ENCODE data around the gene CAMK1. TPM values are rescaled to one million over a fixed set of nuclear protein-coding genes. Genes with fewer than 3 reads are reported as not detected.

Gene CAMK1
- total and polyA plus RNA-seq, 9 of the 15 experiments (the other 6 are each of a cell fraction or from before 2014, with no cell fraction given): 0.23 to 10.7 (median 6.0) TPM

DNA sequence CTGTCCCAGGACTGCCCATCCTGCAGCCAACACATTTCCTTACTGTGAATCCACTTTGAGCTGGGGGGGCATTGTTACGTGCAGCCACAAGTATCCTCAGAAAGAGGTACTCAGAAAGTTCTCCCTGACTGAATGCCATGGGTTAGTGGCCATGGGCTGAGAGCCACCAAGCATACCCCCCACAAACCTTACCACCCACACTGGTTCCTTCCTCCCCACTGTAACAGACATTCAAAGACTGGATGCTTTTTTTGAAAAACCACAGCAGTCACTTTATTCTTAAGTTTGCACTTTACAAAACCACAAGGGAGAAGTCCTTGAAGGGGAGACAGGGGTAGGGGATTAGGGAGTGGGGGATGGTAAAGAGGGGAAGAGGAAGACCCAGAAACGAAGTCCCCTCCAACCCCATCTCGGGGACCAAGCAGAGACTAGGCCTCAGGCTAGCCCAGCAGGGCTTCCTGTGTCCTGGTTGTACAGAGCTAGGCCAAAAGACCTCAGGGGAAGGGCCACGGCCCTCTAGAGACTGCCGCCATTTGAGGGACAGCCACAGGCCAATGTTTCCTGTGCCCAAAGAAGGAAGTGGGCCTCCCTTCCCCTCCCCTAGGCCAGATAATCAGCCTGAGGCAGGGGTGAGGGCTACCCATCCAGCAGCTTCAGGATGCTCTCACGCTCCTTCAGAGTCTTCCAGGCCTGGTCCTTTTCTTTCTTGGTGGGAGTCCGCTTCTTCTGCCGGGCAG is 10.1 kb upstream of the CAMK1 start (continued):
- TF ChIP-seq, protein P1, sequence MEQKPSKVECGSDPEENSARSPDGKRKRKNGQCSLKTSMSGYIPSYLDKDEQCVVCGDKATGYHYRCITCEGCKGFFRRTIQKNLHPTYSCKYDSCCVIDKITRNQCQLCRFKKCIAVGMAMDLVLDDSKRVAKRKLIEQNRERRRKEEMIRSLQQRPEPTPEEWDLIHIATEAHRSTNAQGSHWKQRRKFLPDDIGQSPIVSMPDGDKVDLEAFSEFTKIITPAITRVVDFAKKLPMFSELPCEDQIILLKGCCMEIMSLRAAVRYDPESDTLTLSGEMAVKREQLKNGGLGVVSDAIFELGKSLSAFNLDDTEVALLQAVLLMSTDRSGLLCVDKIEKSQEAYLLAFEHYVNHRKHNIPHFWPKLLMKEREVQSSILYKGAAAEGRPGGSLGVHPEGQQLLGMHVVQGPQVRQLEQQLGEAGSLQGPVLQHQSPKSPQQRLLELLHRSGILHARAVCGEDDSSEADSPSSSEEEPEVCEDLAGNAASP (IDR thresholded peaks at IDR 0.05): no peak
- TF ChIP-seq HNRNPK (IDR thresholded peaks at IDR 0.05; ENCODE audit: low read depth, low read length, poor library complexity, severe bottlenecking) (no peak), ZNF668 (CRISPR knock-in tag; IDR thresholded peaks at IDR 0.05) (no peak), NONO (IDR thresholded peaks at IDR 0.05; ENCODE audit: low read depth in 2 of 2, low read length in 1 of 2) (no peak), ZNF431 (CRISPR knock-in tag; IDR thresholded peaks at IDR 0.05) (no peak), KAT8 (IDR thresholded peaks at IDR 0.05; ENCODE audit: low read depth) (no peak), ZNF3 (CRISPR knock-in tag; IDR thresholded peaks at IDR 0.05) (no peak), FOXM1 (IDR thresholded peaks at IDR 0.05; ENCODE audit: low read depth) (no peak), FOXM1 (CRISPR knock-in tag; IDR thresholded peaks at IDR 0.05; ENCODE audit: low read depth) (no peak), FOXA3 (CRISPR knock-in tag; conservative IDR thresholded peaks at IDR 0.05 in 1 of 2, IDR thresholded peaks at IDR 0.05 in 1 of 2) (no peak), KDM2B (CRISPR knock-in tag; IDR thresholded peaks at IDR 0.05) (no peak)
- TF ChIP-seq, protein P2, sequence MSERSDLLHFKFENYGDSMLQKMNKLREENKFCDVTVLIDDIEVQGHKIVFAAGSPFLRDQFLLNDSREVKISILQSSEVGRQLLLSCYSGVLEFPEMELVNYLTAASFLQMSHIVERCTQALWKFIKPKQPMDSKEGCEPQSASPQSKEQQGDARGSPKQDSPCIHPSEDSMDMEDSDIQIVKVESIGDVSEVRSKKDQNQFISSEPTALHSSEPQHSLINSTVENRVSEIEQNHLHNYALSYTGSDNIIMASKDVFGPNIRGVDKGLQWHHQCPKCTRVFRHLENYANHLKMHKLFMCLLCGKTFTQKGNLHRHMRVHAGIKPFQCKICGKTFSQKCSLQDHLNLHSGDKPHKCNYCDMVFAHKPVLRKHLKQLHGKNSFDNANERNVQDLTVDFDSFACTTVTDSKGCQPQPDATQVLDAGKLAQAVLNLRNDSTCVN (CRISPR knock-in tag; IDR thresholded peaks at IDR 0.05): no peak
- TF ChIP-seq, protein P3, sequence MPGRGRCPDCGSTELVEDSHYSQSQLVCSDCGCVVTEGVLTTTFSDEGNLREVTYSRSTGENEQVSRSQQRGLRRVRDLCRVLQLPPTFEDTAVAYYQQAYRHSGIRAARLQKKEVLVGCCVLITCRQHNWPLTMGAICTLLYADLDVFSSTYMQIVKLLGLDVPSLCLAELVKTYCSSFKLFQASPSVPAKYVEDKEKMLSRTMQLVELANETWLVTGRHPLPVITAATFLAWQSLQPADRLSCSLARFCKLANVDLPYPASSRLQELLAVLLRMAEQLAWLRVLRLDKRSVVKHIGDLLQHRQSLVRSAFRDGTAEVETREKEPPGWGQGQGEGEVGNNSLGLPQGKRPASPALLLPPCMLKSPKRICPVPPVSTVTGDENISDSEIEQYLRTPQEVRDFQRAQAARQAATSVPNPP (IDR thresholded peaks at IDR 0.05; ENCODE audit: borderline replicate concordance, insufficient read depth, insufficient read length): no peak
- TF ChIP-seq, protein P4, sequence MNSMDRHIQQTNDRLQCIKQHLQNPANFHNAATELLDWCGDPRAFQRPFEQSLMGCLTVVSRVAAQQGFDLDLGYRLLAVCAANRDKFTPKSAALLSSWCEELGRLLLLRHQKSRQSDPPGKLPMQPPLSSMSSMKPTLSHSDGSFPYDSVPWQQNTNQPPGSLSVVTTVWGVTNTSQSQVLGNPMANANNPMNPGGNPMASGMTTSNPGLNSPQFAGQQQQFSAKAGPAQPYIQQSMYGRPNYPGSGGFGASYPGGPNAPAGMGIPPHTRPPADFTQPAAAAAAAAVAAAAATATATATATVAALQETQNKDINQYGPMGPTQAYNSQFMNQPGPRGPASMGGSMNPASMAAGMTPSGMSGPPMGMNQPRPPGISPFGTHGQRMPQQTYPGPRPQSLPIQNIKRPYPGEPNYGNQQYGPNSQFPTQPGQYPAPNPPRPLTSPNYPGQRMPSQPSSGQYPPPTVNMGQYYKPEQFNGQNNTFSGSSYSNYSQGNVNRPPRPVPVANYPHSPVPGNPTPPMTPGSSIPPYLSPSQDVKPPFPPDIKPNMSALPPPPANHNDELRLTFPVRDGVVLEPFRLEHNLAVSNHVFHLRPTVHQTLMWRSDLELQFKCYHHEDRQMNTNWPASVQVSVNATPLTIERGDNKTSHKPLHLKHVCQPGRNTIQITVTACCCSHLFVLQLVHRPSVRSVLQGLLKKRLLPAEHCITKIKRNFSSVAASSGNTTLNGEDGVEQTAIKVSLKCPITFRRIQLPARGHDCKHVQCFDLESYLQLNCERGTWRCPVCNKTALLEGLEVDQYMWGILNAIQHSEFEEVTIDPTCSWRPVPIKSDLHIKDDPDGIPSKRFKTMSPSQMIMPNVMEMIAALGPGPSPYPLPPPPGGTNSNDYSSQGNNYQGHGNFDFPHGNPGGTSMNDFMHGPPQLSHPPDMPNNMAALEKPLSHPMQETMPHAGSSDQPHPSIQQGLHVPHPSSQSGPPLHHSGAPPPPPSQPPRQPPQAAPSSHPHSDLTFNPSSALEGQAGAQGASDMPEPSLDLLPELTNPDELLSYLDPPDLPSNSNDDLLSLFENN (IDR thresholded peaks at IDR 0.05; ENCODE audit: low read depth in 2 of 2, low read length in 2 of 2): no peak
